Naive thymus-derived CD4-positive, alpha-beta T cell (primary cell): ENCODE results near the gene FAM222A. TPM values are rescaled to one million over a fixed set of nuclear protein-coding genes. Genes with fewer than 3 reads are reported as not detected.

Experiments used
- ATAC-seq: fragments of 150-1000 bp; cut with Tn5 transposase; 2 replicates; pipeline ENCODE4 v1.10.0; 2021; ENCODE audit warnings: mild to moderate bottlenecking, moderate library complexity
- CTCF ChIA-PET: fragments of 350-600 bp; sonication (Branson Sonifier 250); formaldehyde crosslinking; loops from one replicate; lab custom pipeline; 2021; ENCODE audit warnings: antibody characterized with exemption; lab: Charles Lee
- POLR2A ChIA-PET: fragments of 350-600 bp; sonication (Branson Sonifier 250); formaldehyde crosslinking; loops from one replicate; lab custom pipeline; 2021; ENCODE audit warnings: antibody characterized with exemption, inconsistent platforms; lab: Charles Lee
- DNase-seq, 9 donors: peaks; one replicate each; pipeline versions ENCODE4 v3.0.0 to v3.0.0-alpha.2; 2020 to 2022; ENCODE audit warnings: mixed read lengths in 1 of 9
- H3K27ac ChIP-seq: one replicate; pipeline ENCODE4 v1.7.0; 2013; ENCODE audit warnings: mild to moderate bottlenecking, low read depth, low read length, moderate library complexity
- H3K27me3 ChIP-seq, 2 donors: one replicate each; pipeline ENCODE4 v1.7.0; 2013; ENCODE audit warnings: low read length in 2 of 2, mild to moderate bottlenecking in 2 of 2, moderate library complexity in 2 of 2; ENCODE audit not compliant: control insufficient read depth in 2 of 2, insufficient read depth in 2 of 2
- H3K36me3 ChIP-seq, 3 experiments: 1 replicate in 2 of 3; 2 replicates in 1 of 3; pipeline ENCODE4 v1.7.0; 2013; ENCODE audit warnings: low read length in 3 of 3, mild to moderate bottlenecking in 3 of 3, moderate library complexity in 1 of 3; ENCODE audit not compliant: insufficient read depth in 3 of 3, control insufficient read depth in 2 of 3
- H3K4me1 ChIP-seq, 2 donors: one replicate each; pipeline ENCODE4 v1.7.0; 2013; ENCODE audit warnings: low read length in 2 of 2, mild to moderate bottlenecking in 2 of 2, moderate library complexity in 1 of 2; ENCODE audit not compliant: control insufficient read depth in 2 of 2, insufficient read depth in 2 of 2
- H3K4me3 ChIP-seq: 2 replicates; pipeline ENCODE4 v1.7.0; 2013; ENCODE audit warnings: mild to moderate bottlenecking, low read length
- H3K9me3 ChIP-seq, 3 experiments: 1 replicate in 2 of 3; 2 replicates in 1 of 3; pipeline ENCODE4 v1.7.0; 2013; ENCODE audit warnings: low read length in 3 of 3; ENCODE audit not compliant: control insufficient read depth in 2 of 3
- H3K27ac Mint-ChIP-seq, 9 donors: one replicate each; pipeline ENCODE4 v1.8.0; 2020 to 2022; ENCODE audit warnings: mixed read lengths in 9 of 9, mild to moderate bottlenecking in 8 of 9, moderate library complexity in 5 of 9, inconsistent platforms in 2 of 9
- H3K27me3 Mint-ChIP-seq, 5 donors: one replicate each; pipeline ENCODE4 v1.8.0; 2021 to 2022; ENCODE audit warnings: mixed read lengths in 5 of 5, mild to moderate bottlenecking in 1 of 5
- H3K36me3 Mint-ChIP-seq, 5 donors: one replicate each; pipeline ENCODE4 v1.8.0; 2020 to 2022; ENCODE audit warnings: mixed read lengths in 5 of 5, mild to moderate bottlenecking in 3 of 5, inconsistent platforms in 1 of 5
- H3K4me1 Mint-ChIP-seq, 7 donors: one replicate each; pipeline ENCODE4 v1.8.0; 2020 to 2022; ENCODE audit warnings: mixed read lengths in 7 of 7, mild to moderate bottlenecking in 3 of 7, inconsistent platforms in 1 of 7
- H3K4me3 Mint-ChIP-seq, 10 donors: one replicate each; pipeline ENCODE4 v1.8.0; 2020 to 2022; ENCODE audit warnings: mild to moderate bottlenecking in 10 of 10, mixed read lengths in 10 of 10, moderate library complexity in 6 of 10, inconsistent platforms in 2 of 10
- H3K9me3 Mint-ChIP-seq, 11 donors: one replicate each; pipeline ENCODE4 v1.8.0; 2020 to 2022; ENCODE audit warnings: mixed read lengths in 11 of 11, mild to moderate bottlenecking in 4 of 11, inconsistent platforms in 1 of 11, moderate library complexity in 1 of 11
- intact Hi-C, 2 donors: fragments of 100-400 bp; cut with micrococcal nuclease; formaldehyde crosslinking; loops; one replicate each; pipeline ENCODE4 v1.15.1; 2023
- polyA plus RNA-seq, 2 donors: library from polyadenylated mRNA; unstranded; fragments of 300-500 nt; fragmentation: Illumina TruSeq; gene quantifications; one replicate each; pipeline ENCODE4 v1.2.3, GENCODE V29; 2021
- total RNA-seq, 6 experiments: library from RNA in 5 of 6; stranded (reverse) in 5 of 6; gene quantifications; 1 replicate in 5 of 6; 2 replicates in 1 of 6; pipeline ENCODE4 v1.2.3 and lab custom pipeline; 2021 to 2026

The FAM222A gene
- total and polyA plus RNA-seq, 7 experiments from 2014 or later, result 0.08 to 1.6 (median 0.38) TPM

- H3K9me3 ChIP-seq, result no peaks in the 10 kb centered on the region
- no peaks in the 10 kb centered on the region for H3K9me3 Mint-ChIP-seq
- H3K4me3 Mint-ChIP-seq, result no peak overlapping the region
- no peaks in the 10 kb centered on the region for H3K4me1 ChIP-seq
- H3K4me1 Mint-ChIP-seq, result no peaks in the 10 kb centered on the region
- H3K4me3 ChIP-seq, result no peak overlapping the region
- POLR2A ChIA-PET, result no interaction called here
- CTCF ChIA-PET, result no interaction called here
- intact Hi-C loops, result no loop called here
- H3K27ac ChIP-seq, result no peak overlapping the region
- H3K27me3 Mint-ChIP-seq, result peaks cover under 1 to 18% (median 6%) of the 10 kb centered on the region in 5 donors
- no peak overlapping the region for H3K27ac Mint-ChIP-seq
- DNase-seq, result no peak
- ATAC-seq, result no peak
- no peaks in the 10 kb centered on the region for H3K36me3 Mint-ChIP-seq
- no peaks in the 10 kb centered on the region for H3K36me3 ChIP-seq
- no peaks in the 10 kb centered on the region for H3K27me3 ChIP-seq
These were observed 27.1 kb downstream of the FAM222A start for GRCh38 chr12:109740694-109741245.

- intact Hi-C loops, result no loop called here
- Mint-ChIP-seq H3K4me3 (no peak overlapping the region), H3K36me3 (no peaks in the 10 kb centered on the region), H3K4me1 (no peaks in the 10 kb centered on the region), H3K27ac (no peak overlapping the region), H3K27me3 (peaks cover 0 to 15% (median 6%) of the 10 kb centered on the region in 5 donors), H3K9me3 (no peaks in the 10 kb centered on the region)
- Histone ChIP-seq H3K9me3 (no peaks in the 10 kb centered on the region), H3K27ac (no peak overlapping the region), H3K4me1 (no peaks in the 10 kb centered on the region), H3K36me3 (no peaks in the 10 kb centered on the region), H3K4me3 (no peak overlapping the region), H3K27me3 (no peaks in the 10 kb centered on the region)
- POLR2A ChIA-PET, result no interaction called here
- ATAC-seq (no peak), DNase-seq (no peak)
- CTCF ChIA-PET, result no interaction called here
These were observed 27.8 kb downstream of the FAM222A start for GRCh38 chr12:109741286-109741969.

- intact Hi-C loops, result no loop called here
- H3K4me3 Mint-ChIP-seq, result no peak overlapping the region
- ATAC-seq (no peak), DNase-seq (no peak)
- H3K36me3 Mint-ChIP-seq, result no peaks in the 10 kb centered on the region
- ChIA-PET POLR2A (no interaction called here), CTCF (no interaction called here)
- no peaks in the 10 kb centered on the region for H3K4me1 ChIP-seq
- H3K27me3 ChIP-seq, result no peaks in the 10 kb centered on the region
- H3K4me1 Mint-ChIP-seq, result no peaks in the 10 kb centered on the region
- H3K9me3 Mint-ChIP-seq, result no peaks in the 10 kb centered on the region
- no peak overlapping the region for H3K27ac Mint-ChIP-seq
- no peak overlapping the region for H3K4me3 ChIP-seq
- no peak overlapping the region for H3K27ac ChIP-seq
- H3K9me3 ChIP-seq, result no peaks in the 10 kb centered on the region
- peaks cover 0 to 15% (median 6%) of the 10 kb centered on the region in 5 donors for H3K27me3 Mint-ChIP-seq
- no peaks in the 10 kb centered on the region for H3K36me3 ChIP-seq
These were observed 28.5 kb downstream of the FAM222A start for GRCh38 chr12:109741970-109742703.

- no peaks in the 10 kb centered on the region for H3K9me3 ChIP-seq
- Mint-ChIP-seq H3K4me1 (no peaks in the 10 kb centered on the region), H3K27ac (no peak overlapping the region), H3K9me3 (no peaks in the 10 kb centered on the region), H3K36me3 (no peaks in the 10 kb centered on the region), H3K27me3 (peaks cover 0 to 17% (median 6%) of the 10 kb centered on the region in 5 donors), H3K4me3 (no peak overlapping the region)
- H3K4me1 ChIP-seq, result no peaks in the 10 kb centered on the region
- no peak overlapping the region for H3K4me3 ChIP-seq
- no peaks in the 10 kb centered on the region for H3K27me3 ChIP-seq
- ATAC-seq (peak; percentile 3), DNase-seq (no peak)
- intact Hi-C loops, result no loop called here
- no peaks in the 10 kb centered on the region for H3K36me3 ChIP-seq
- POLR2A ChIA-PET, result no interaction called here
- CTCF ChIA-PET, result interaction anchor here (0.7 kb wide), 1 partner anchor 99 kb away, joined by 3 read pairs; no protein-coding TSS in a partner anchor
- no peak overlapping the region for H3K27ac ChIP-seq
These were observed 29.7 kb downstream of the FAM222A start for GRCh38 chr12:109743076-109743910.

GRCh38 chr12:109744026-109744425, 30.4 kb downstream of the FAM222A start:
- ChIA-PET POLR2A (interaction anchor here (0.5 kb wide), 1 partner anchor 349 kb away, joined by 3 read pairs; no protein-coding TSS in a partner anchor), CTCF (no interaction called here)
- no peaks in the 10 kb centered on the region for H3K9me3 ChIP-seq
- Mint-ChIP-seq H3K4me1 (no peaks in the 10 kb centered on the region), H3K36me3 (no peaks in the 10 kb centered on the region), H3K9me3 (no peaks in the 10 kb centered on the region), H3K27ac (peak overlapping the region in 1 of 9 donors; percentile 48), H3K4me3 (no peak overlapping the region), H3K27me3 (peaks cover 0 to 18% (median 6%) of the 10 kb centered on the region in 5 donors)
- no peaks in the 10 kb centered on the region for H3K27me3 ChIP-seq
- DNase-seq (no peak), ATAC-seq (no peak)
- no peak overlapping the region for H3K4me3 ChIP-seq
- no peak overlapping the region for H3K27ac ChIP-seq
- H3K36me3 ChIP-seq, result no peaks in the 10 kb centered on the region
- intact Hi-C loops, result no loop called here
- no peaks in the 10 kb centered on the region for H3K4me1 ChIP-seq
